A549 (cell line): ENCODE data around the gene ABCC9.

Experiments
- CTCF ChIP-seq: fragments of >200 bp; sonication (Bioruptor Twin); formaldehyde crosslinking; IDR thresholded peaks from 3 replicates; pipeline ENCODE4 v1.5.1; 2016
- EP300 ChIP-seq, 2 experiments: fragments of >200 bp; sonication (Bioruptor Twin); formaldehyde crosslinking; IDR thresholded peaks; 2 replicates in 1 of 2; 3 replicates in 1 of 2; pipeline ENCODE4 v1.6.1; 2016 to 2017
- JUNB ChIP-seq: fragments of >200 bp; sonication (Bioruptor Twin); formaldehyde crosslinking; IDR thresholded peaks from 2 replicates; pipeline ENCODE4 v1.6.1; 2016
- KDM5A ChIP-seq: fragments of 200-600 bp; sonication (generic); IDR thresholded peaks from 2 replicates; pipeline ENCODE4 v1.6.1; 2016; ENCODE audit warnings: antibody characterized with exemption, mild to moderate bottlenecking
- MAFK ChIP-seq: fragments of 450-650 bp; IDR thresholded peaks from 2 replicates; pipeline ENCODE4 v1.6.1; 2014; ENCODE audit not compliant: partially characterized antibody
- MAX ChIP-seq: IDR thresholded peaks from 2 replicates; pipeline ENCODE4 v1.6.1; 2012
- NR3C1 ChIP-seq: fragments of >200 bp; sonication (Bioruptor Twin); formaldehyde crosslinking; IDR thresholded peaks from 3 replicates; pipeline ENCODE4 v1.6.1; 2017
- POLR2A ChIP-seq: IDR thresholded peaks from 2 replicates; pipeline ENCODE4 v1.6.1; 2012; ENCODE audit warnings: mild to moderate bottlenecking, low read length
- POLR2AphosphoS2 ChIP-seq: conservative IDR thresholded peaks from 2 replicates; pipeline ENCODE4 v1.6.1; 2012; ENCODE audit warnings: low read length, improper control_type of control experiment, inconsistent platforms
- REST ChIP-seq: fragments of 200-600 bp; sonication (generic); IDR thresholded peaks from 2 replicates; pipeline ENCODE4 v1.6.1; 2016; ENCODE audit warnings: antibody characterized with exemption, mild to moderate bottlenecking, moderate library complexity
- RFX5 ChIP-seq: fragments of 450-650 bp; IDR thresholded peaks from 2 replicates; pipeline ENCODE4 v1.7.1; 2014; ENCODE audit warnings: antibody characterized with exemption, mild to moderate bottlenecking, moderate library complexity
- SREBF2 ChIP-seq: fragments of 450-650 bp; IDR thresholded peaks from 2 replicates; pipeline ENCODE4 v1.6.1; 2014; ENCODE audit warnings: mild to moderate bottlenecking, moderate library complexity
- TFCP2L1 ChIP-seq: fragments of 250-450 bp; sonication (Bioruptor Pico); IDR thresholded peaks from 2 replicates; pipeline ENCODE4 v1.5.0; 2021; ENCODE audit warnings: mild to moderate bottlenecking

- TF ChIP-seq POLR2A, result no peak
- no peak for TF ChIP-seq MAX
- TF ChIP-seq CTCF, result no peak
- no peak for TF ChIP-seq RFX5
- TF ChIP-seq MAFK, result no peak
- TF ChIP-seq REST, result no peak
- TF ChIP-seq JUNB, result no peak
- no peak for TF ChIP-seq KDM5A
- no peak for TF ChIP-seq NR3C1
- TF ChIP-seq POLR2AphosphoS2, result no peak
- TF ChIP-seq SREBF2, result no peak
- TF ChIP-seq TFCP2L1 (CRISPR knock-in tag), result no peak
- TF ChIP-seq EP300 (IDR thresholded peaks at IDR 0.05), result no peak
Observed at GRCh38 chr12:21766403-21766802, 174.8 kb downstream of the ABCC9 start.
